HK-2 (cell line): ENCODE measurements around the gene FLYWCH1.

Source experiments
- DNase-seq: peaks from one replicate; pipeline ENCODE4 v3.0.0-alpha.2; 2018; ENCODE audit not compliant: unreplicated experiment

FLYWCH1 gene

DNA sequence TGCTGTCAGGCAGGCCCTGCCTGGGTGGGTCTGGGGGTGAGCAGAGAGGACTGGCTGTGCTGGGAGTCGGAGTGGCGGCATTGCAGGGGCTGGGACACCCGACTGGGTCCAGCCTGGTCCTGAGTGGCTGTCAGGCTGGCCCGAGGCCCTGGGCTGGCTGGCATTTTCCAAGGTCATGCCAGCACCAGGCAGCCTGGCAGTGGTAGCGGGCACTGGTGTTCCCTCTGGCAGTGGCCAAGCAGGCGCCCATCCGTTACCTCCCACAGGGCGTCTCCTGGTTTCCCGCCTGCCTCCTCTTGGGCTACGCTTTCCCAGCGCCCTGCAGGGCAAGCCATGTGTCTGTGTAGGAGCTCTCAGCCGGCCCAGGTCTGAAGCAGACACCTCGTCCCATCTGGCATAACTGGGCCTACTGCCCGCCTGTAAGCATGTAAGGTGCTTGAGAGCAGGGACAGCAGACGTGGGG, 74.2 kb downstream of the FLYWCH1 start:
- DNase-seq: no peak

DNA sequence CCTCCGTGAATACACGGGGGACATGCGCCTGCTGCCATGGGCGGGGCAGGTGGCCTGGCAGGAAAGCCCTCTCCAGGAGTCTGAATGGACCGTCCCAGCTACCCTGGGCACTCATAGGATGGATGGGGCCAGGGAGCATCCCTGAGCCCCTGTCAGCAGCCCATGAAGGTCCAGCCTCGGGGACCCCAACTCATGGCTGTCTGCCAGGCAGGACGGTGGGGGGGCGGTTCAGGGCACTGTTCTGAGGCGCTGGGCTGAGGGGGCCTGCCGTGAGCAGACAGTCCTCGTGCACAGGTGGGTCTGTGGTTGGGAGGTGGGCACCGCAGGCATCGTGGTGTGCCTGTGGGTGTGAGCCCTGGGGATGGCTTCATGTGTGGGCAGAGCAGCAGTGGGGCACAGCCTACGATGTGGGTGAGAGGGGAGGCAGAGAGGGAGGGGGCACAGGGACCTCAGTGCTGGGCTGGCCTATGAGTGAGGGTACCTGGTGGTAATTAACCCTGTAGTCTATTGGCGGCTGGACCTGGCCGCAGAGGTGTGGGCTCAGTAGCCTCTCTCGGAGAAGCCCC, 75.0 kb downstream of the FLYWCH1 start:
- DNase-seq: no peak

DNA sequence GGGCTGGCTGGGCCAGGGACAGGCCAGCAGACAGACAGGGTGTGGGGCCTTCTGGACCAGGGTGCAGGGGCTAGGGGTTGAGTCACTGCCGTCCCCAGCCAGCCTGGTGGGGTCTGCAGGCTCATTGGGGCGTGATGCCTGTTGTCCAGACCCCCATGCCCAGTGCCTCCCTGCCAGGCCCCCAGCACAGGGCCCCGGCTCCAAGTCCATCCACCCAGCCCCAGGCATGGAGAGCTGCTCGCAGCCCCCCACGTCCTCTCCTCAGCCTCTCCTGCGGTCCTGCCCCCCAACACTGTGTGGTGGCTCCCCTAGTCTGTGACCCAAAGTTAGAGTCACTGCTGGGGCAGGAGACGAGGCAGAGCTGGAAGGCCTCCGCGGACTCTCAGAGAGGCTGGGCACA, 75.6 kb downstream of the FLYWCH1 start:
- no peak for DNase-seq

DNA sequence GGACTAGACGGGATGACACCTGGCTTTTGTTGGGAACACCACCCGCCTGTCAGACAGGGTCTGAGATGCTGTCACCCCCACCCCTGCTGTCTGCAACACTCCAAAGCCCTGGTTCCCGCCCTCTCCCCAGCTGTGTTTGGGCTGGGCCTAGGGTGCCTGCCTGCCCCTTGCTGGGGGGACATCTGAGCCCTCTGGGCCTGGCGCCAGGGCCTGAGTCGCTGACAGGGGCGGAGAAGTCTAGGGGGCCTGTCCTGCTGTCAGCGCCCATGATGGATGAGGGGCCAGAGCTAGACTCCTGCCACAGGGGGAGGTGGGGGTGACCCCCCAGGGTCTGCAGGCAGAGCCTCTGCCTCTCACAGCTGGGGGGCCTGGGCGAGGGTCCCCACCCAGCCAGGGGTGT, 76.1 kb downstream of the FLYWCH1 start:
- no peak for DNase-seq

DNA sequence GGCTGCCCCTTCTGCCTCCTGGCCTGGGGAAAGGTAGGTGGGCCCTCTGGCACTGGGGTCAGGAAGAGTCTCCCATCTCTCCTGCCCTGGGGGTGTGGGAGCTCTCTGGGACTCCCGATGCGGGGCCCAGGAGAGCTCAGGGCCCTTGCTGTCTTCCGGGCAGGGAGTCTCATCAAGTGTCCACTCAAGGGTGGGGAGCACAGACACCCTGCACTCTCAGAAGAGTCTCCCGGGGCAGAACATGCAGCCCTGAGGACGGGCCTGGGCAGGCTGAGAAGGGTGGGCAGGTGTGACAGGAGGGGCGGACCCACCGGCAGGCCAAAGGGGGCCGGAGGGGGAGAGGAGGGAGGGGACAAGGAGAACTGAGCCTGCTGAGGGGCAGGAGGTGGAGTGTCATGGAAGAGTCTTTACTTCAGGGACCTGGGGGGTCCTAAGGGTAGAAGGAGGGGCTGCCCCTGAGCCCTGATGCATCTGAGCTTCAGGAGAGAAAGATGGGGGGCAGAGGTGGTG, 76.9 kb downstream of the FLYWCH1 start:
- DNase-seq: no peak

DNA sequence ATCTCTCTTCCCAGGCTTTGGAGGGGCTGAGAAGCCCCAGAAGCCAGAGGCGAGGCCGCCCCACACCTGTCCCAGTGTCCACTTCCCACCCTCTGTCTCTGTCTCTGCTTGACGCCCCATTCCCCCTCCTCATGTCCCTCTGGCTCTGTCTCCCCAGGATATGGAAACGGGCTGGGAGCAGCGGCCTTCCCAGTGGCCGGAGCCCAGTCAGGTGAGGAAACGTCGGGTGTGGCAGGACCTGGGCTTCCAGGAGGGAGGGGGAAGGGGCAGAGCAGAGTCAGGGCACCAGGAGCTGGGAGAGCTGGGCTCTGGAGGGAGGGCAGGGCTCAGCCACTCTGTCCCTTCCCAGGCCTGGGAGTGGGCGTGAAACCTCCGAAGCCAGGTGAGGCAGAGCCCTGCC, 79.2 kb downstream of the FLYWCH1 start:
- no peak for DNase-seq

DNA sequence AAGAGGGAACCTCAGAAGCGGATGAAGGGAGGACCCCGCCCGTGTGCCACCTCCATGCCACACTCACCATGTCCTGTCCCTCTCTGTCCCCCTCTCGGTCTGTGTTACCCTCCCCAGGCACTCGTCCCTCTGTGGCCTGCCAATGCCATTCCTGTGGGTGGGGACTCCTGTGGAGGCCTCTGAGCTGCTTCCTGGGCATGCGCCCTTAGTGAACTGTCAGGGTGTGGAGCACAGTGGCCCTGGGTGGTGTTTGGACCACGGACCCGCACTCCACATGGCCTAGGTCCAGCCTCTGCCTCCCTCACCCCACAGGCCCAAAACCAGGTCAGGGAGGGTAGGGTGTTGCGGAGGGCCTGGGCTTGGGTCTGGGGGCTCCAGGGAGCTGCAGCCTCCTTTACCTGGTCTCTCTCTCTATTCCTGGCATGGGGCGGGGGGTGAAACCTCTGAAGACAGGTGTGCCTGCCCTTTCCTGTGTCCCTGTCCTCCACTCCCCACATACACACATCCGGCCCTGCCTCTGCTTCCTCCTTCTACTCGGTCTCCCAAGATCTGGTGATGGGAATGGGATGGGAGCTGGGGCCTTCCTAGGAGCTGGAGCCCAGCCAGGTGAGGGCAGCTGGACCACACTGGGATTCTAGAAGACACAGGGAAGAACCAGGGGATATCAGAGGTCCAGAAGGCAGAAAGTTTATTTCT, 80.0 kb downstream of the FLYWCH1 start:
- no peak for DNase-seq

DNA sequence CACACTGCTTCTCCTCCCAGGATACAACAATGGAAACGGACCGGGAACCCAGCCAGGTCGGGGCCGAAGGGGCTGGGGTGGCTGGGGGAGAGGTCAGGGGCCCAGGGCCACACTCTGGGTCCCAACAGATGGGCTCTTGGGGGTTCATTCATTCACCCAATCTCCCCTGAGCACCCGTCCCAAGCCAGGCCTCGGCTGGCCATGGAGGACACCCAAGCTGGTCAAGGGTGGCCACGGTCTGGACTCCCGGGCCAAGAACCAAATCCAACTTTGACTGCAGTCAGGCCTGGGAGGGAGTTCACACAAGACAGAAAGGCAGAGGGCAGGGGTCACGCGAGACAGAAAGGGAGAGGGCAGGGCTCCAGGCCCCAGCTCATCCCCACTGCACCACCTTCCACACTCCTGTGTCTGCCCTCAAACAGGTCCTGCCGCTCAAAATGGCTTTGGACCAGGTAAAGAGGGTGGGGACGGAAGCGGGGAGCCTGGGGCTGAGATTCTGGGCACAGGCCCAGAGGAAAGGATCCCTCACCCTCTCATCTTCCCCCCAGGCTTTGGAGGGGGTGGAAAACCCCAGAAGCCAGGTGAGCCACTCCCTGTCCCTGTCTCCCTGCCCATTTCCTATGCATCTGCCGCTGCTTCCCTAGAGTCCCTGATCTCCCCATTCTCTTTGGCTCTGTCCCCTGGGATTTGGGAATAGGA, 80.8 kb downstream of the FLYWCH1 start:
- no peak for DNase-seq

DNA sequence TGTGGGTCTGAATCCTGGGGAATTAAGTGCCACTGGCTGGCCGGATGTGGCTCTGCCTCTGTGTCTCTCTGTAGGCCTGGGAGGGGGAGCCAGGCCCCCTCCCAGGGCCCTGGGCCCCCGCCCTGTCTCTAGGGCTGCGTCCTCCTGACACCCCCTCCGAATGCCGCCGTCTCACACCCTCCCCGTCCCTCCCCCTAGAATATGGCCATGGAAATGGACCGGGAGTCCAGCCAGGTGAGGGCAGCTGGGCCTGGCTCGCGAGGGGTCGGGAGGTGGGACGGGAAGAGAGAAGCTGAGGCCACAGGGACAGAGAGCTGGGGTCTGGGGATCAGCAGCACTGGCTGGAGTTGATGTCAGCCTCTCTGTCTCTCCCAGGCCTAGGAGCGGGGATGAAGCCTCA, 84.6 kb downstream of the FLYWCH1 start:
- DNase-seq: no peak

DNA sequence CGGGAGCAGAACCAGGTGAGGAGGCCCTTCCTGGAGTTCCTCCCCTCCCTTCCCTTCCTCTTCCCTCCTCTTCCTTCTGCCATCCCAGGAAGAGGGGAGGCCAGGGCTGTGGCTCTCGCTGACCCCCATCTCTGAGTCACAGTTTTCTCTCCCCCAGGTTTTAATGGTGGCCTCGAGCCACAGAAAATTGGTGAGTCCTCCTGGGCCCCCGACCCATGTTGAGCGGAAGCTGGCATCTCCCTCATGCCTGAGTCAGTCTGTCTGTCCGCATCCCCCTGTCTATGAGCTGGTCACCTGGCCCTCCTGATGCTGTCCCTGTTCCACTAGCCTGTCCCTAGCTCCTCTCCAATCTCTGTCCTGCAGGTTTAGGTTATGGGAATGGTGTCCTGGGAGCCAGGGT, 88.2 kb downstream of the FLYWCH1 start:
- DNase-seq: no peak

DNA sequence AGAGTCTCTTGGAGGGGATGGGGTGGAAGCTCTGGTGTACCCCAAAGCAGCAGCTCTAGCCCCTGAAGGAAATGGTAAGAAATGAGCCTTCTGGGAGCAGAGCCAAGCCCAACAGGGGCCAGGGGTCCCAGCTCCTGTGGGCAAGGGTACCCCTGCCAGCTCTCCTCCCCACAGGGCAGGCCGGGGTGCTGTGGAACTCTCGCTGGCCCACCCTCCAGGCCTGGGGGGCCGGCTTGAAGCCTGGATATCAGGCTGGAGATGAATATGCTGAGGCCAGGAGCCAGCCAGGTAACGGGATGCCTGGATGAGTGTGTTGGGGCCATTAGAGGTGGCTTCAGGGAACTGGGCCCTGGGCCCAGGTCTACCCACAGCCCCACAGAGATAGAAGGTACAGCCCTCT, 88.8 kb downstream of the FLYWCH1 start:
- DNase-seq: no peak
